ENCODE data around the gene SMCO2.
"Not testable (repeated sequence)": the region's sequence is repeated elsewhere in the genome, so short reads cannot be mapped to it uniquely, and the experiment has no call there.

The SMCO2 gene

DNA sequence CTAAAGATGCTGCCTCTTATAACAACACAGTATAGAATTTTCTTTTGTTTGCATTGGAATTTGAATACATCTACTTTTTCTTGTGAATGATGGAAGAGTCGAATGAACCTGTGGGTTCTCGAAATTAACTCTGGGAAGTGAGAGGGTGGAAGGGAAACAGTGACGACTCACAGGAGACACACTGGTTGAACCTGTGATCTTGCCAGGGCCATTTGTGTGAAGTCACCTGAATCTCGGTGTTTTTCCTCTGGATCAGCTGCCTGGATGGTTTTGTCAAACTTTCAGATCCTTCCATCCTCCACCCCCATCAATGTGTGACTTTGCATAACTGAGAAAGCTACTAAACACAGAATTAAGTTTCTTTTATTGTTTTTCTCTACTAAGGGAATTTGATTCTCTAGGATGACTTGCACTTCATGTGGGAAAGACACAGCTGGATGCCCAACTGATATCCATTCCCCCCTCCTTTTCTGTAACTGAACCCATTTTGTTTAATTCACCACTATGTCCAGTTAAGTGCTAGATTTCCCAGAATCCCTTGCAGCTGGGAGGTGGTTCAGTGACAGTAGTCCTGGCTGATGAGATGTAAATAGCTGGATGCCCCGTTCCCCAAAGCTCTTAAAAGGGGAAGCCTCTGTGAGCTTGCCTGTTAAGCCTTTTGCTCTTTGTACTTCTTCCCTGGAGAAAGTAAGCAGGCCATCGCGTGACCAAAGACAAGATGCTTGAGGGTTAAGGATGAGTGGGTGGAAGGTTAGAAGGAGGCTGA lies 83.8 kb downstream of the SMCO2 start:
- DNase-seq: no peak

- no peak for DNase-seq
Observed at GRCh38 chr12:27531896-27532295, 85.4 kb downstream of the SMCO2 start.

DNA sequence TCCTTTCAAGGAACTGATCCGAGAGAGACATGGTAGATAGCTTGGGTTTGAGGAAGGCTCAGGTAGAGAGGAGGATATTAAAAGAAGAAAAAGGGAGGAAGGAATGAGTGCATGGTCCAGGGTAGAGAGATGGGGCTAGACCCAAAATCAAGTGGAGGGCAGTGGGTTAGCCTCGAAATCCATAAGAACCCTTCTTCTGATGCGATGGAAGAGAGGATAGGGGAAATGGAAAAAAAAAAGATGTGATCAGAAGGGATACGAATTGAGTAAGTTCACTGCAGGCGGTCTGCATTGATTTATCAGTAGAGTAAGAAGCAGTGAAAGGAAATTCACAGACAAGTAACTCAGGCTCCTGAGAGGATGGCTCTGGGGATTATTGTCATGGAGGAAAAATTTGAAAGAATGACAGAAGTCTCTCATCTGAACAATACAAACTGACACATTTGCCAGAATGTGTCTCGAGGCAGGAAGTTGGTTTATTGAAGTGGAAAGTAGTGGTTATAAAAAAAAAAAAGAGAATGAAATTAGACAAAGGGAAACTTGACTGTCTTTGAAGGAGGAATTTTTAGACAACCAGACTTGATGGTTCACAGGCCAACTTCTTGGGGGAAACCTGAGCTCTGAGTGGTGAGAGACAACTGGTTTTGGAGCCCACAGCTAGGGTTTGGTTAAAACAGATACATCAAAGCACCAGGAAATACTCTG lies 87.7 kb downstream of the SMCO2 start:
- DNase-seq: no peak

GRCh38 chr12:27534765-27535161 lies 88.2 kb downstream of the SMCO2 start:
- DNase-seq: no peak

GRCh38 chr12:27535318-27535717 lies 88.8 kb downstream of the SMCO2 start:
- no peak for DNase-seq

DNA sequence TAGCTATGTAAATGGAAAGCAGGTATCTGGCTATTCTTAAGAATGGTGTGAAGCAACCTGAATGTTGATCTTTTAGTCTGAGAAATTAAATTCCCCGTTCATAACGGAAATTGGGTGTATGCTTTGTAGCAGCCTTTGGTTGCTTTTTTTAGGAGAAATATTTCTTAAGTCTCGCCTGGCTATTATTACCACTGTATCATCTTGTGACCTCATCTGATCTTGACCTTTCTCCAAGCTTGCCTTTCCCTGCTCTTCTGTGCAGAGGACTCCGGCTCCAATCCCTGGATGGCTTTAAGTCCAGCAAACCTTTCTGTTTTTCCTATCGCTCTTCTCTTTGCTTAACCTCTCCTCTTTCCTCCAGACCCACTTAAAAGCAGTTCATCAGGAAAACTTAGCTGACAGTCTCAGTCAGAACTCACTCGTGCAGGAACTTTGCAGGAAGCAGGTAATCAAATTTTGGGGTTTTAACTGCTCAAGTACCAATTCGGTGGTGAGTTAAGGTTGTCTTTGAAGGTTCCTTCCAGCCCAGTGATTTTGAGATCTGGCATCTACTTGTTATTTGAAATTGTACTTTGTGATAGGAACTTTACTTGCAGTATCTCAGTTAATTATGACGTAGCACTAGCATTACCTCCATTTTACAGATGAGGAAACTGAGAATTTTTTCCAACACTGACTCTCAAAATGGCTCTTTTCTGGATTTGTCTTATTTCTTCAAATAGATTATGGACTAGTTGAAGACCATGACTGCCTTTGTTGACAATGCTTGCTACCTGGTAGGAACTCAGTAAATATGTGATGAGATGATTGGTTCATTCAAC lies 91.5 kb downstream of the SMCO2 start:
- no peak for DNase-seq

GRCh38 chr12:27539191-27539631 lies 92.7 kb downstream of the SMCO2 start:
- no peak for DNase-seq

GRCh38 chr12:27541031-27541719 lies 94.6 kb downstream of the SMCO2 start:
- no peak for DNase-seq

DNA sequence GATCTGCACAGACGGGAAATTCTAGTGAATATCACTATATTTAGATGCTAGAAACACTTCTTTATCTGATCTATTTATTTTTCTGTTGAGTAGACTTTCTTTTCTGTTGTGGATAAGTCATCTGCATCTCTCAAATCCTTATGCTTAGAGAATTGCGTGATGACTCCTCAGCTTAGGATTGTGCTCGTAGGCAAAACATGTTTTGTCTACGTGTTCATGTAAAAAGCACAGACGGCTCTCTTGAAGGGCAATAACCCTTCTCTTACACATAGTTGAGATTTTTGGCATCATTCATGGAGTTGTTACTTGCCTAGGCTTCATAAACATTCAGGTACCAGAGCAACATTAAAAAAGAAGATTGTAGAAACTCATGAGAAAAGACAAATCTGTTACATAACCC lies 96.1 kb downstream of the SMCO2 start:
- no peak for DNase-seq

- not testable (repeated sequence) for DNase-seq
Observed at GRCh38 chr12:27544858-27545257, 98.3 kb downstream of the SMCO2 start.

GRCh38 chr12:27545665-27546064 lies 99.1 kb downstream of the SMCO2 start:
- no peak for DNase-seq

GRCh38 chr12:27547592-27547991 lies 101.1 kb downstream of the SMCO2 start:
- DNase-seq: no peak

DNA sequence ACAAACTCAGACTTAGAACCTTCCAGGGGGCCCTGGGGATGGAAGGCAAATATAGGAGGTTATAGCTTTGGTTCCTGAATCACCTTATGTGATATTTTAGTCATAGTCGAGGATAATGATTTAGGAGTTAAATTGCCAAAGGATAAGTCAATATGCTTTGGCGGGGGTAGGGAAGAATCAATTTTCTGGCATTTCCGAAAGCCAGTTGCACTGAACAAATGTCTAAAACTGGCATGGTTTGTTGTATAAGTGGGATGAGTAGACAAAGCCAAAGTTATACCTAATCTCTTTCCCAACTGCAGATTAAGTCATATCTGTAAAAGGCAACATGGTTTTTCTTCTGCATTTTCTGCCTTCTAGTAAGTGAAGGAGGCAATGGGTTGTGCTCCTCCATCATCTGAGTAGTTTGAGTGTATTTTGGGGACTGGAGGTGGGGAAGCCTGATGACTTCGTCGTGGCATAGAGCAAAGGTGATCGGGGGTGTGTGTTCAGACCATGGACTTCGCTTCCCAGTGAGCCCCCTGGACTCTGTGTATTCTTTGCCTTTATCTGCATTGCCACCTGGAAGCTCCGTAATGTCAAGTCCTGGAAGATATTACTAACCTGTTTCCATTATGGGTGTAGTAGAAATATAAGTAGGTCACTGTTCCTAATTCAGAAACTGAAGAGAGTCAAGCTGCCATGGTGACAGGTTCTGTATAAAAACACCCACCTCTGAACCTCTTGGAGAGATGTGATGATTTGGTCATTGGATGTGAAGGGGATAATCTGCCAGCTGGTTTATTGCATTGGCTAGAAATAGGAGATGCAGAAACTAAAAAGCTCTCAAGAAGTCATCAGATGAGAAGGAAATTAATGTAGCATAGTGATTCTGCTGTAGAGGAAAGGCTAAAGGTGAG lies 102.0 kb downstream of the SMCO2 start:
- no peak for DNase-seq

GRCh38 chr12:27549236-27549800 lies 102.8 kb downstream of the SMCO2 start:
- DNase-seq: no peak

- no peak for DNase-seq
Observed at GRCh38 chr12:27549801-27550652, 103.5 kb downstream of the SMCO2 start.

- no peak for DNase-seq
Observed at GRCh38 chr12:27550653-27550975, 104.1 kb downstream of the SMCO2 start.

DNA sequence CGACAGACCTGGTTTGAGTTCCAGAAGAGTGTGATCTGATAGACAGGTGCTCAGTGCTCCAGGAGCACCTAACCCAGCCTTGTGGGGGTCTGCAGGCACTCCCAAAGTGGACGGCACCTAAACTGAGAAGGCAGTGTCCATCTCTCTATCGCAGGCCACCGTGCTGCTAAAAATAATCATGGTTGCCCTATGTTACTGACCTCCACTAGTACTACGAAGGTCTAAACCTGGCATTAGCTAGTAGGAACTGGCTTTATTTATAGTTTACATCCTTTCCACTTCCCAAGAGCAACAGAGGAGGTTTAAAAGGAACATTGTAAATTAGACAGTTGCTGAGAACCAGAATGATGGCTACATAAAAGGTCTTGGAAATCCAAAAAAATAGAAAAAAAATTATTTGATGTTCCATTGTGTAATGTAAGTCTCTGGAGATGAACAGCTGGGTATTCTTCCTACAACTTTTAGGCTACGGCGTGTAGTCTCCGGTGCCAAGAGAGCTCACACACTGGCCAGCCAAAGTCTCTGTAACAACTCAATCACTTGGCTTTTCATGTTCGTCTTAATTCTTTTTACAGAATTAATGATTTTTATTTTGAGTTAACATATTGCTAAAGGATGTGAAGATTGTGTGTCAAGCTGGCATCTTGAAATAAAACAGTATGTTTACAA lies 104.8 kb downstream of the SMCO2 start:
- no peak for DNase-seq
